ENCODE measurements around the gene PGBD2.
"Not testable (repeated sequence)": the region's sequence is repeated elsewhere in the genome, so short reads cannot be mapped to it uniquely, and the experiment has no call there.

The PGBD2 gene

GRCh38 chr1:248906009-248906752 lies at the start of gene PGBD2:
Gene PGBD2, plus strand, starts transcription at chr1:248906235. Its CDS starts 7,628 bp downstream, at chr1:248913863.
- peak; percentile 99 for DNase-seq (ENCODE audit: low spot score)

GRCh38 chr1:248857201-248857600 lies 48.8 kb upstream of the PGBD2 start:
- no peak for DNase-seq (ENCODE audit: low spot score)

GRCh38 chr1:248857749-248858095 lies 48.3 kb upstream of the PGBD2 start:
- DNase-seq (ENCODE audit: low spot score) = no peak

GRCh38 chr1:248858096-248858890 lies 47.7 kb upstream of the PGBD2 start:
- peak; percentile 80 for DNase-seq (ENCODE audit: low spot score)

GRCh38 chr1:248858891-248859889 lies 46.8 kb upstream of the PGBD2 start, which contains the start of gene ZNF692:
Gene ZNF692, minus strand, starts transcription at chr1:248859085. Its CDS starts 776 bp downstream, at chr1:248858309.
- peak; percentile 99 for DNase-seq (ENCODE audit: low spot score)

- no peak for DNase-seq (ENCODE audit: low spot score)
Measured at GRCh38 chr1:248860007-248860406, 46.0 kb upstream of the PGBD2 start.

GRCh38 chr1:248861616-248862015 lies 44.4 kb upstream of the PGBD2 start:
- DNase-seq (ENCODE audit: low spot score) = peak; percentile 2

GRCh38 chr1:248862695-248862997 lies 43.4 kb upstream of the PGBD2 start:
- no peak for DNase-seq (ENCODE audit: low spot score)

- DNase-seq (ENCODE audit: low spot score) = peak; percentile 76
Measured at GRCh38 chr1:248862998-248863881, 42.8 kb upstream of the PGBD2 start.

GRCh38 chr1:248871837-248872401 lies 34.1 kb upstream of the PGBD2 start:
- DNase-seq (ENCODE audit: low spot score) = no peak

GRCh38 chr1:248872752-248873408 lies 33.2 kb upstream of the PGBD2 start:
- peak; percentile 45 for DNase-seq (ENCODE audit: low spot score)

GRCh38 chr1:248873409-248873992 lies 32.5 kb upstream of the PGBD2 start:
- DNase-seq (ENCODE audit: low spot score) = peak; percentile 90

- DNase-seq (ENCODE audit: low spot score) = peak; percentile 50
Measured at GRCh38 chr1:248873993-248874533, 32.0 kb upstream of the PGBD2 start.

GRCh38 chr1:248881261-248881660 lies 24.8 kb upstream of the PGBD2 start:
- DNase-seq (ENCODE audit: low spot score) = no peak

GRCh38 chr1:248882427-248882826 lies 23.6 kb upstream of the PGBD2 start:
- DNase-seq (ENCODE audit: low spot score) = not testable (repeated sequence)

- DNase-seq (ENCODE audit: low spot score) = no peak
Measured at GRCh38 chr1:248884632-248885295, 21.3 kb upstream of the PGBD2 start.

- DNase-seq (ENCODE audit: low spot score) = no peak
Measured at GRCh38 chr1:248885646-248886045, 20.4 kb upstream of the PGBD2 start.

GRCh38 chr1:248886237-248886895 lies 19.7 kb upstream of the PGBD2 start:
- DNase-seq (ENCODE audit: low spot score) = no peak

- not testable (repeated sequence) for DNase-seq (ENCODE audit: low spot score)
Measured at GRCh38 chr1:248889914-248890243, 16.2 kb upstream of the PGBD2 start.
